Measurements from ENCODE around the gene ANK3.

ANK3 gene

GRCh38 chr10:60414111-60414510 is 24.4 kb upstream of the ANK3 start:
- DNase-seq (ENCODE audit: low read depth), result no peak
- H3K4me3 ChIP-seq (ENCODE audit: low read depth, low read length), result no peak overlapping the region
- TF ChIP-seq, protein P1, sequence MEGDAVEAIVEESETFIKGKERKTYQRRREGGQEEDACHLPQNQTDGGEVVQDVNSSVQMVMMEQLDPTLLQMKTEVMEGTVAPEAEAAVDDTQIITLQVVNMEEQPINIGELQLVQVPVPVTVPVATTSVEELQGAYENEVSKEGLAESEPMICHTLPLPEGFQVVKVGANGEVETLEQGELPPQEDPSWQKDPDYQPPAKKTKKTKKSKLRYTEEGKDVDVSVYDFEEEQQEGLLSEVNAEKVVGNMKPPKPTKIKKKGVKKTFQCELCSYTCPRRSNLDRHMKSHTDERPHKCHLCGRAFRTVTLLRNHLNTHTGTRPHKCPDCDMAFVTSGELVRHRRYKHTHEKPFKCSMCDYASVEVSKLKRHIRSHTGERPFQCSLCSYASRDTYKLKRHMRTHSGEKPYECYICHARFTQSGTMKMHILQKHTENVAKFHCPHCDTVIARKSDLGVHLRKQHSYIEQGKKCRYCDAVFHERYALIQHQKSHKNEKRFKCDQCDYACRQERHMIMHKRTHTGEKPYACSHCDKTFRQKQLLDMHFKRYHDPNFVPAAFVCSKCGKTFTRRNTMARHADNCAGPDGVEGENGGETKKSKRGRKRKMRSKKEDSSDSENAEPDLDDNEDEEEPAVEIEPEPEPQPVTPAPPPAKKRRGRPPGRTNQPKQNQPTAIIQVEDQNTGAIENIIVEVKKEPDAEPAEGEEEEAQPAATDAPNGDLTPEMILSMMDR (IDR thresholded peaks at IDR 0.05; ENCODE audit: insufficient read depth, low read depth, low read length, missing control alignments), result no peak

DNA sequence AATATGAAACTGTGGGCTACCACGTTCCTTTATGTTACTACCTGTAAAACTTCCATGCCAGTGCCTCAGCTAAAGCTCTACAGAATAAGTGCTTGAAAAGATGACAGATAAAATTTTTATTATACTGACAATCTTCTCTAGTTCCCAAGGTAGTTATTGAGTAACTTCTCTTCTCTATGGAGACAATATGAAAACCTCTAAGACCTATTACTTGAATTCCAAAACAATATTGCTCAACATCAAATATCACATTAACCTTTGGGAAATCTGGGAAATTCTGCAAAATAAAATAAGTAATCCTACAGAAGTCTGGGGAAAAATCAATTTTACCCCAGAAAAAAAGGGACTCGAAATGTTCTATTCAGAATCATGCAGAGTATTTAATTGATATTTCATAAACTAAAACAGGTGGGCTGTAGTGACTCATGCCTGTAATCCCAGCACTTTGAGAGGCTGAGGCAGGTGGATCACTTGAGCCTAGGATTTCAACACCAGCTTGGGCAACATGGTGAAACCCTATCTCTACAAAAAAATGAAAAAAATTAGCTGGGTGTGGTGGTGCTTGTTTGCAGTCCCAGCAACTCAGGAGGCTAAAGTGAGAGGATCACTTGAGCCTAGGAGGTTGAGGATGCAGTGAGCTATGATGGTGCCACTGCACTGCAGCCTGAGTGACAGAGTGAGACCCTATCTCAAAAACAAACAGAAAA is 23.8 kb upstream of the ANK3 start:
- DNase-seq (ENCODE audit: low read depth), result no peak
- no peak overlapping the region for H3K4me3 ChIP-seq (ENCODE audit: low read depth, low read length)
- TF ChIP-seq, protein P1 (IDR thresholded peaks at IDR 0.05; ENCODE audit: insufficient read depth, low read depth, low read length, missing control alignments), result no peak

DNA sequence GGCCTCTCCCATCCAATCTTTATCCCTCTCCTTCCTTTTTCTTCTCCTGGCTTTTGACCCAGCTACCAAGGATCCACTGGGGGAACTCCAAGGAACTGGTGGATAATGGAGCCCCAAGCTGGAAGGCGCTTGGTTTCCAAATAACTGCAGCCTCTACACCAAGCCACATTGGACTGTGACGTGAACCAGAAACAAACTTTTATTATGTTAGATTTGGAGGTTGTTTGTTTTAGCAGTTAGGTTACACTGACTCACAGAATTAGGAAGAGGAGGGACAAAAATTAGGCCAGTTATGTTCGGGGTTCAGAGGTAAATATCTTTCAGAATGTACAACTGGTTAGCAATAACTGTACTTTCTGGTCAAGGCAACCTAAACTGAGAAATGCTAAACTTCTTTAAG is 21.3 kb upstream of the ANK3 start:
- H3K4me3 ChIP-seq (ENCODE audit: low read depth, low read length), result no peak overlapping the region
- DNase-seq (ENCODE audit: low read depth), result no peak
- TF ChIP-seq, protein P1 (IDR thresholded peaks at IDR 0.05; ENCODE audit: insufficient read depth, low read depth, low read length, missing control alignments), result no peak

- DNase-seq (ENCODE audit: low read depth), result no peak
- no peak overlapping the region for H3K4me3 ChIP-seq (ENCODE audit: low read depth, low read length)
- TF ChIP-seq, protein P1 (IDR thresholded peaks at IDR 0.05; ENCODE audit: insufficient read depth, low read depth, low read length, missing control alignments), result no peak
These were observed 19.5 kb upstream of the ANK3 start for GRCh38 chr10:60409202-60409601.

DNA sequence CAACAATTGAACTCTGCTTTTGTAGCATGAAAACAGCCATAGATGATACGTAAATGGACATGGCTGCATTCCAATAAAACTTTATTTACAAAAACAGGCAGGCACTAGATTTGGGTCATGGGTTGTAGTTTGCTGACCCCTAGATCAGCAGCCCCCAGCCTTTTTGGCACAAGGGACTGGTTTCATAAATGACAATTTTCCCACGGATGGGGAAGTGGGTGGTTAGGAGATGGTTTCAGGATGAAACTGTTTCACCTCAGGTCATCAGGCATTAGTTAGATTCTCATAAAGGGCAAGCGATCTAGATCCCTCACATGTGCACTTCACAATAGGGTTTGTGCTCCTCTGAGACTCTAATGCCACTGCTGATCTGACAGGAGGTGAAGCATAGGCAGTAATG is 16.5 kb upstream of the ANK3 start:
- peak; percentile 33 for DNase-seq (ENCODE audit: low read depth)
- no peak overlapping the region for H3K4me3 ChIP-seq (ENCODE audit: low read depth, low read length)
- TF ChIP-seq, protein P1 (IDR thresholded peaks at IDR 0.05; ENCODE audit: insufficient read depth, low read depth, low read length, missing control alignments), result no peak

DNA sequence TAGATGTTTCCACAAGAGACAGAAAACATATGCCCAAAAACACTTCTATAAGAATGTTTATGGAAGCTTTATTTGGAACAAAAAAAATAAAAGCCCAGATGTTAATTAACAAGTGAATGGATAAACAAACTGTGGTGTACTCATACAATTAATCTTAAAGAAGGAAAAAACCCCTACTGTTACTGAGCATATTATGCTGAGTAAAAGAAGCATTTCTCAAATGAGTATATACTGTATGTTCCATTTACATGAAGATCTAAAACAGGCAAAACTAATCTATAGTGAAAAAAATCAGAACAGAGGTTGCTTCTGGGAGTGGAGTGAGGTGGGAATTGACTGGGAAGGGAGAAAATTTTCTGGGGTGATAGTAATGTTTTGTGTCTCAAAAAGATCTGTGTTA is 15.5 kb upstream of the ANK3 start:
- DNase-seq (ENCODE audit: low read depth), result no peak
- TF ChIP-seq, protein P1 (IDR thresholded peaks at IDR 0.05; ENCODE audit: insufficient read depth, low read depth, low read length, missing control alignments), result no peak
- no peak overlapping the region for H3K4me3 ChIP-seq (ENCODE audit: low read depth, low read length)
